Activated T-helper 1 cell treated with anti-CD3 and anti-CD28 coated beads, Interleukin-12 subunit alpha, Interleukin-12 subunit beta, Interleukin-2, Interleukin-4 antibody, amounts not matched to agents 30 ng/mL and 10 ng/mL and 1 ng/mL, durations not matched to agents 14 hours and 24 hours and 36 hours (primary cell): ENCODE results near the gene ADARB2. TPM values are rescaled to one million over a fixed set of nuclear protein-coding genes. Genes with fewer than 3 reads are reported as not detected.
"Not testable (repeated sequence)": the region's sequence is repeated elsewhere in the genome, so short reads cannot be mapped to it uniquely, and the experiment has no call there.

ENCODE experiments used
- DNase-seq: peaks from one replicate; pipeline ENCODE4 v3.0.0; 2021; ENCODE audit warnings: low spot score
- H3K27ac Mint-ChIP-seq: one replicate; pipeline ENCODE4 v1.8.0; 2021; ENCODE audit warnings: mild to moderate bottlenecking, mixed read lengths
- H3K27me3 Mint-ChIP-seq: one replicate; pipeline ENCODE4 v1.8.0; 2022; ENCODE audit warnings: mild to moderate bottlenecking, moderate library complexity, mixed read lengths; ENCODE audit not compliant: insufficient read depth
- H3K36me3 Mint-ChIP-seq: one replicate; pipeline ENCODE4 v1.8.0; 2021; ENCODE audit warnings: low read depth, mixed read lengths
- H3K4me1 Mint-ChIP-seq: one replicate; pipeline ENCODE4 v1.8.0; 2021; ENCODE audit warnings: low read depth, mixed read lengths
- H3K4me3 Mint-ChIP-seq: one replicate; pipeline ENCODE4 v1.8.0; 2021; ENCODE audit warnings: mild to moderate bottlenecking, moderate library complexity, mixed read lengths
- H3K9me3 Mint-ChIP-seq: one replicate; pipeline ENCODE4 v1.8.0; 2021; ENCODE audit warnings: mixed read lengths
- intact Hi-C: fragments of 100-400 bp; cut with micrococcal nuclease; formaldehyde crosslinking; loops from one replicate; pipeline ENCODE4 v1.15.1; 2024
- total RNA-seq: library from RNA; stranded (reverse); gene quantifications from 2 replicates; pipeline ENCODE4 v1.2.3, GENCODE V29; 2022

The ADARB2 gene
- total RNA-seq, 1 donor from 2014 or later, result 0.05 TPM

DNA sequence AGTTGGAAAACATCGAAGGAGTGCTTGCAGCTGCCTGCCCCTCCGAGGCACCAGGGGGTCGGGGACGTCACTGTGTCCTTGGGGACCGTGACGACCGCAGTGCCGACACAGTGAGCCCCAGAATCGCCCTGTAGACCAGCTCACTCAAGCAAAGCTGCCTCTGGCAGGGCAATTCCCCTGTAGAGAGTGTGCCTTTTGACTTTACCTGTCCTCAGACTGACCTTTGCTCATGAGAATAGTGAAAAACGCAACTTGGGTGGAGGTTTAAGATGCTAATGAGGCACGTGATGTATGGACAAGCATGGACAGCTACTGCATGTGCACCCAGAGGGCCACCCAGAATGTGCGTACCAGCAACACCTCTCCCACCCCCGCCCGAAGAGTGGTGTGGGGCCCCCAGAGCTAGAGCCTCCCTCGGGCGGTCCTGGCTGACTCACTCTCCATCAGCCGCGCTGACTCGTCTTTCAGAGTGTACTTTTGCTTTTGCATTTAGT, 271.9 kb downstream of the ADARB2 start:
- intact Hi-C loops, result no loop called here
- no peak overlapping the region for H3K27ac Mint-ChIP-seq
- no peak overlapping the region for H3K4me3 Mint-ChIP-seq
- H3K4me1 Mint-ChIP-seq, result no peaks in the 10 kb centered on the region
- no peak for DNase-seq
- H3K36me3 Mint-ChIP-seq, result no peaks in the 10 kb centered on the region
- no peaks in the 10 kb centered on the region for H3K9me3 Mint-ChIP-seq
- H3K27me3 Mint-ChIP-seq, result peaks cover 2% of the 10 kb centered on the region

DNA sequence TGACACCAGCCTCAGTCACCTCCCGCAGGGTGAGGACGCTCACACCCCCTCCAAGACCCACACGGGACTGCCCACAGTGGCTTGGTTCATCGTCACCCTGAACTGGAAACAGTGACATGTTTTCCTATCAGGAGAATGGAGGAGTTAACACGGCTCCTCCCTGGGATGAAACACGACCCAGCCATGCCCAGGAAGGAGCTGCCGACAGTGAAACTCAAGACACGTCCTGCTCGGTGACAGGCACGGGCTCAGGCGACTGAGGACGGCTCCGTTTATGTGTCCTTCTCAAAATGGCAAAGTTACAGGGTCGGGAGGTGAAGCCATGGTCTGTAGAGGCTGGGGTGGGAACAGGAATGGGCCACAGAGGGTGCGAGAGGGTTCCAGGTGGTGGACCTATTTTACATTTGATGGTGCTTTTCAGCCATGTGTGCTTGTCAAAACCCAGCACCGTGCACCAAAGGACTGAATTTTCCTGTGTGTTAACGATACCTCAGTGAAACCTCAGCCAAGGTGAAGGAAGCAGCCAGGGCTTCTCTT, 272.4 kb downstream of the ADARB2 start:
- Mint-ChIP-seq H3K9me3 (no peaks in the 10 kb centered on the region), H3K4me3 (no peak overlapping the region), H3K27ac (no peak overlapping the region), H3K4me1 (no peaks in the 10 kb centered on the region), H3K36me3 (no peaks in the 10 kb centered on the region), H3K27me3 (peaks cover 2% of the 10 kb centered on the region)
- DNase-seq, result no peak
- intact Hi-C loops, result no loop called here

DNA sequence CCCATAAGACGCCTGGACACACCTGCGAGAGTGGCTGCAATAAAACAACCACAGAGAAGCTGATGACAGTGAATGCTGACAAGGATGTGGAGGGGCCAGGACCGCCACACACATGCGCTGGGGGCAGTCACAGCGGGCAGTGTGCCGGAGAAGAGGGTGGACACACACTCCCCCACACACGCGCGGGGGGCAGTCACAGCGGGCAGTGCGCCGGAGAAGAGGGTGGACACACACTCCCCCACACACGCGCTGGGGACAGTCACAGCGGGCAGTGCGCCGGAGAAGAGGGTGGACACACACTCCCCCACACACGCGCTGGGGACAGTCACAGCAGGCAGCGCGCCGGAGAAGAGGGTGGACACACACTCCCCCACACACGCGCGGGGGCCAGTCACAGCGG, 273.4 kb downstream of the ADARB2 start:
- H3K9me3 Mint-ChIP-seq, H3K36me3 Mint-ChIP-seq, DNase-seq, intact Hi-C loops, H3K27ac Mint-ChIP-seq, H3K4me3 Mint-ChIP-seq, H3K27me3 Mint-ChIP-seq, H3K4me1 Mint-ChIP-seq: not testable (repeated sequence)

DNA sequence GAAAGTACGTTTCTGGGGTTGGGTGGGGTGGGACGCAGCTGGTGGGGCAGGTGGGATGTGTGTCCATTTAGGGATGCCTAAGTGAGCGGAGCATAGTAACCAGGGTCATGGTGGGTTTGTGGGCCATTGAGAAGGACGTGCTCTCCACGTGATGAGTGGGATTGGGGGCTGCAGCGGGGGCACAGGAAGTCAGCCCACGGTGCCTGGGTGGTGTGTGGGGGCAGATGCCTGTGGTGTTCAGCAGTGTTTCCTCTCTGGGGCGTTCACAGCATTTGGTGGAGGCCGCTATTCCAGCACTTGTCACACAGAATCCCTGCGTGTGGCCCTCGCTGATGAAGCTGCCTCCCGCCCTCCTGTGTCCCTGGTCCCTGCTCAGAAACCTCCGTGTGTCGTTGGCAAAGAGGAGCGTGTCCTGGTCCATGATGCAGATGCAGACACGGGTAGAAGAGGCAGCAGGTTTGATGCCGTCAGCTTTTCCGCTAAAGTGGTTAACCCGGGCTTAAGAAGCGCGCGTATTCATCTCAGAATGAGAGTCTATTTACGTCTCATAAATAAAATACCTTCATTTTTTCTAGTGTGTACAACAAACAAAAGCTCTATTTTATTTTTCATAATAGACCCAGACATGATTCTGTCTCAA, 274.2 kb downstream of the ADARB2 start:
- no peaks in the 10 kb centered on the region for H3K4me1 Mint-ChIP-seq
- no peak overlapping the region for H3K4me3 Mint-ChIP-seq
- H3K36me3 Mint-ChIP-seq, result no peaks in the 10 kb centered on the region
- H3K27ac Mint-ChIP-seq, result no peak overlapping the region
- H3K9me3 Mint-ChIP-seq, result no peaks in the 10 kb centered on the region
- intact Hi-C loops, result no loop called here
- H3K27me3 Mint-ChIP-seq, result peaks cover 2% of the 10 kb centered on the region
- no peak for DNase-seq

DNA sequence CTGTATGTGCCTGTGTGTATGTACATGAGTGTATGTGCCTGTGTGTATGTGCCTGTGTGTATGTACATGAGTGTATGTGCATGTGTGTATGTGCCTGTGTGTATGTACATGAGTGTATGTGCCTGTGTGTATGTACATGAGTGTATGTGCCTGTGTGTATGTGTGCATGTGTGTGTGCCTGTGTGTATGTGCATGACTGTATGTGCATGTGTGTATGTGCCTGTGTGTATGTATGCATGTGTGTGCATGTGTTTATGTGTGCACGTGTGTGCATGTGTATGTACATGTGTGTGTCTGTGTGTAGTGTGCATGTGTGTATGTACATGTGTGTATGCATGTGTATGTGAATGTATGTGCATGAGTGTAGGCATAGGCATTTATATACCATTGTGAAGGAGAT, 274.8 kb downstream of the ADARB2 start:
- intact Hi-C loops, result no loop called here

DNA sequence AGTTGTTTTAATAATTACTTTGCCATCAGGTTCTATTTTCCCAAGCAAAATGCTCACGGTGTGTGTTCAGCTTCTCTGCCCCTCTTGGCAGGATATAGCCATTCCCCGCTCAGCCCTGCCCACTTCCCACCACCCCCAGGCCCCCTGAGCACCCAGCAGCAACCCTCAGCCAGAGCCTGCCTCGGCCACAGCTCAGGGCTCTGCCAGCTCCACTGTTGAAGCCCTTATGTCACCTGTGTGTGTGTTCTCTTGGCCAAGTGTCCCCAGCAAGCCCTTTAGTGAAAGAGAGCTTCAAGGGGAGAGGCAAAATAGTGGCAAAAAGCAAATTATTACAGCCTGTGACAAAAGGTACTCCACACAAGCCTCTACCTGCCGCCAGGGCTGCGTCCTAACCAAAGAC, 275.3 kb downstream of the ADARB2 start:
- Mint-ChIP-seq H3K4me1 (no peaks in the 10 kb centered on the region), H3K27me3 (no peaks in the 10 kb centered on the region), H3K9me3 (no peaks in the 10 kb centered on the region), H3K4me3 (no peak overlapping the region), H3K27ac (no peak overlapping the region), H3K36me3 (no peaks in the 10 kb centered on the region)
- no peak for DNase-seq
- intact Hi-C loops, result no loop called here

More for the DNA sequence above, 274.8 kb downstream of the ADARB2 start:
- H3K9me3 Mint-ChIP-seq, result no peaks in the 10 kb centered on the region
- H3K4me3 Mint-ChIP-seq, result no peak overlapping the region
- no peaks in the 10 kb centered on the region for H3K27me3 Mint-ChIP-seq
- H3K36me3 Mint-ChIP-seq, result no peaks in the 10 kb centered on the region
- no peak overlapping the region for H3K27ac Mint-ChIP-seq
- no peaks in the 10 kb centered on the region for H3K4me1 Mint-ChIP-seq
- DNase-seq, result no peak

DNA sequence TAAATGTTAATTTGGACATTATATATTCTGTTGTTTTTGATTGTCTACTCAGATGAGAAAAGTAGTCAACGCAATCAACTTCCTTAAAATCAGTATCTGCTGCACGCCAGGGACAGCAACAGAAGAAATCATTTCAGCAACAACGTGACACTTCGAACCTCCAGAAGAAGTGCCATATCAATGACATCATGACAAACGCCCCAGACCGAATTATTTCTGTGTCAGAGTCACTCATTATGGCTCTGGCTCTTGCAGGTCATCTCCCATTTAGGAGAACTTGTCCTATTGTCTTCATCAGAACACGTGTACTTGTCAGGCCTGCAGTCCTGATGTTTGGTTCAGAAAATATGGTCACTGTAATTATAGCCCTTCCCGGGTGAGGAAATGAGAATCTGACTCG, 276.3 kb downstream of the ADARB2 start:
- intact Hi-C loops, result no loop called here
- H3K27me3 Mint-ChIP-seq, result no peaks in the 10 kb centered on the region
- H3K4me1 Mint-ChIP-seq, result no peaks in the 10 kb centered on the region
- no peak for DNase-seq
- no peak overlapping the region for H3K27ac Mint-ChIP-seq
- no peaks in the 10 kb centered on the region for H3K36me3 Mint-ChIP-seq
- no peaks in the 10 kb centered on the region for H3K9me3 Mint-ChIP-seq
- no peak overlapping the region for H3K4me3 Mint-ChIP-seq

DNA sequence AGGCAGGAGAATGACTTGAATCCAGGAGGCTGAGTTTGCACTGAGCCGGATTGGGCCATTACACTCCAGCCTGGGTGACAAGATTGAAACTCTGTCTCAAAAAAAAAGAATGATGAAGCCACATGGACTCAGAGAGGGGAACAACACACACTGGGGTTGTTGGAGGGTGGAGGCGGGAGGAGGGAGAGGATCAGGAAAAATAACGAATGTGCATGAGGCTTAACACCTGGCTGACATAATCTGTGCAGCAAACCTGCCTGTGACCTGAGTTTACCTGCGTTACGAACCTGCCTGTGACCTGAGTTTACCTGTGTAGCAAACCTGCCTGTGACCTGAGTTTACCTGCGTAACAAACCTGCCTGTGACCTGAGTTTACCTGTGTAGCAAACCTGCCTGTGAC, 277.7 kb downstream of the ADARB2 start:
- H3K4me1 Mint-ChIP-seq, H3K36me3 Mint-ChIP-seq, H3K27ac Mint-ChIP-seq, H3K27me3 Mint-ChIP-seq, H3K9me3 Mint-ChIP-seq, DNase-seq, intact Hi-C loops, H3K4me3 Mint-ChIP-seq: not testable (repeated sequence)

DNA sequence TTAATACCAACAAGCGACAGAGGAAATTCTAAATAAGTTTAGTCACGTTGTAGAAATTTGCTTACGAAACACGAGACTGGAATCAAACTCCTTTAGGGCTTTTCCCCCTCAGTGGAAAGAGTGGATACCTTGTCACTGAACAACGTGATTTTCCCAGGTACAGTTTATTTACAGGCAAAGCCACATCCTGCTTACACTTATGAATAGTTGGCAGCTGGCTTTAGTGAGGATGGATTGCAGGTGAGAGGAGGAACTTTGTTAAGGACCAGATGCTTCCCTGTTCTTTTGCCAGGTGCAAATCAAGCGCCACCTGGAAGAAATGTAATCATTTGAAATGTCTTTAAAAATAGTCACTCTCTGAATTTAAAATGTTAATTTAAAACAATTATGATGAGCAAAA, 282.4 kb downstream of the ADARB2 start:
- DNase-seq, result no peak
- Mint-ChIP-seq H3K4me1 (peaks cover 9% of the 10 kb centered on the region), H3K27ac (no peak overlapping the region), H3K9me3 (peaks cover 13% of the 10 kb centered on the region), H3K4me3 (no peak overlapping the region), H3K27me3 (no peaks in the 10 kb centered on the region), H3K36me3 (no peaks in the 10 kb centered on the region)
- intact Hi-C loops, result no loop called here

DNA sequence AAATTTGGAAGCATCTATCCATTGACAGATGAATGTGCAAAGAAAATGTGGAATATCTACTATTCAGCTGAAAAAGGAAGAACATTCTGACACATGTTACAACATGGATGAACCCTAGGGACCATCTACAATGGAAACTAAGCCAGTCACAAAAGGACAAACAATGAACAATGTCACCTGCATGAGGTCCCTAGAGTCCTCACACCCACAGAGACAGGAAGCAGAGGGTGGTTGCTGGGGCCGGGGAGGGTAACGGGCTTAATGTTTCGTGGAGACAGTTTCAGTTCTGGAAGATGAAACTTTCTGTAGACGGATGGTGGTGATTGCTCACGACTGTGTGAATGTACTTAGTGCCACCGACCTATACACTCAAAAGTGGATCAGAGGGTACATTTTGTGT, 282.9 kb downstream of the ADARB2 start:
- peaks cover 13% of the 10 kb centered on the region for H3K9me3 Mint-ChIP-seq
- H3K27ac Mint-ChIP-seq, result no peak overlapping the region
- peaks cover 9% of the 10 kb centered on the region for H3K4me1 Mint-ChIP-seq
- intact Hi-C loops, result no loop called here
- no peak overlapping the region for H3K4me3 Mint-ChIP-seq
- H3K36me3 Mint-ChIP-seq, result no peaks in the 10 kb centered on the region
- no peak for DNase-seq
- no peaks in the 10 kb centered on the region for H3K27me3 Mint-ChIP-seq

DNA sequence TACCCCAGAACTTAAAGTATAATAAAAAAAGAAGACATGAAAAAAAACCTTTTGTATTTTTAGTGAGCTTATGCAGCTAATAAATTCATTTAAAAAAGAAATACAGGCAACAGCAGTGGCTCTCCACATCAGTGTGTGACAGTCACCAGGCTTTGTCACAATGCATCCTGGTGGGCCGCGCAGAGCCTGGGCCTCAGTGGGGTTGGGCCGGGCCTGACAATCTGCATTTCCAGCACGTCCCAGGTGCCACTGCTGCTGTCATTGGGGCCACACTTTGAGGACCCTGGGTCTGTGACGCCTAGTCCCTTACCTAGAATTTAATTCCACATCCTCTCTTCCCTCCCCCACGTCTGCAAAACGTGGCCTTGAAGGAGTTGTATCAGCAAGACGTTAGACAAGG, 284.5 kb downstream of the ADARB2 start:
- Mint-ChIP-seq H3K27me3 (no peaks in the 10 kb centered on the region), H3K4me1 (peaks cover 9% of the 10 kb centered on the region), H3K36me3 (no peaks in the 10 kb centered on the region), H3K9me3 (peaks cover 13% of the 10 kb centered on the region), H3K4me3 (no peak overlapping the region), H3K27ac (no peak overlapping the region)
- intact Hi-C loops, result no loop called here
- DNase-seq, result no peak

DNA sequence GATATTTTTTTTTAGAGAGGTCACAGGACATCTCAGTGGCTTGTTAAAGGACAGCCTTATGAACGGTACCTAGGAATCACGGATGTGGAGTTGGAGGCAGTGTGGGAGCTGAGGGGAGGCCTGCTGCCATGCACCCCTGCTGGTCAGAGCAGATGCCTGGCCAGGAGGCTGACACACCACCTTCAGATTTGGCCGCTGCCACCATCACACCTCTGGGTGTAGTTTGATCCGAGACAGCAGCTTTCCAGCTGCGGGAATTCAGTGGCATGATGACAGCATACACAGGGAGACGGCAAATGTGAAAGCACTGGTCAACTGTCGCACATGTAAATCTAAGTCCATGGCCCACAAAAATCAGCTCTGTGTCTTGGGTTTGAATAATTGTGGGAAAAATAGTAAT, 285.4 kb downstream of the ADARB2 start:
- intact Hi-C loops, result no loop called here
- DNase-seq, result no peak
- Mint-ChIP-seq H3K9me3 (peaks cover 13% of the 10 kb centered on the region), H3K36me3 (no peaks in the 10 kb centered on the region), H3K4me1 (peaks cover 9% of the 10 kb centered on the region), H3K4me3 (no peak overlapping the region), H3K27me3 (no peaks in the 10 kb centered on the region), H3K27ac (no peak overlapping the region)

DNA sequence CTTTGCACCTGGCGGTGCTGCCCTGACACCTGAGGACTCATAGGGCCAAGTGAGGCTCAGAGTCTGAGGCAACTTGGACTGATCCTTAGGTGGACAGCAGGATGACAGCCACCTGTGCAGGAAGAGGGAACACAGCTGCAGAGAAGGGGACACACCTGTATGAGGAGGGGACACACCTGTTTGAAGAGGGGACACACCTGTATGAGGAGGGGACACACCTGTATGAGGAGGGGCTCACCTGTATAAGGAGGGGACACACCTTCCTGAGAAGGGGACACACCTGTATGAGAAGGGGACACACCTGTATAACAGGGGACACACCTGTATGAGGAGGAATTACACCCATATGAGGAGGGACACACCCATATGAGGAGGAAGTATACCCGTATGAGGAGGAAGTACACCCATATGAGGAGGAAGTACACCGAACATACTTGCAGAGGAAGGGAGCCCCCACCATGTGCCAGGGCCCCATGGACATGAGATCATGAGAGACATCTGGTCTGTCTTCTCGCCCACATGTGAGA, 285.9 kb downstream of the ADARB2 start:
- Mint-ChIP-seq H3K27me3 (no peaks in the 10 kb centered on the region), H3K4me1 (peaks cover 9% of the 10 kb centered on the region), H3K9me3 (peaks cover 13% of the 10 kb centered on the region), H3K36me3 (no peaks in the 10 kb centered on the region), H3K4me3 (no peak overlapping the region), H3K27ac (no peak overlapping the region)
- intact Hi-C loops, result no loop called here
- no peak for DNase-seq
